Stomach (tissue), 4 donors: ENCODE measurements around the gene RHBDL3.

Experiments
- EP300 ChIP-seq: sonication (generic); formaldehyde crosslinking; IDR thresholded peaks from one replicate; pipeline ENCODE4 v1.6.1; 2017; ENCODE audit warnings: antibody characterized with exemption
- POLR2A ChIP-seq, 4 donors: fragments of 450-650 bp; IDR thresholded peaks; one replicate each; pipeline ENCODE4 v1.6.1; 2016; ENCODE audit warnings: antibody characterized with exemption in 4 of 4, control low read depth in 2 of 4, mild to moderate bottlenecking in 1 of 4, moderate library complexity in 1 of 4
- POLR2AphosphoS5 ChIP-seq, 3 donors: sonication (generic); formaldehyde crosslinking; IDR thresholded peaks; one replicate each; pipeline ENCODE4 v1.6.1; 2016; ENCODE audit warnings: antibody characterized with exemption in 3 of 3
- TF ChIP-seq, protein P1 (sequence below), 7 experiments: fragments of 450-650 bp in 4 of 7; fragments of 200-600 bp in 3 of 7; sonication (generic) in 3 of 7; IDR thresholded peaks; one replicate each; pipeline ENCODE4 v1.5.1; 2016 to 2019; ENCODE audit warnings: antibody characterized with exemption in 7 of 7, control low read depth in 2 of 7, mild to moderate bottlenecking in 1 of 7

DNA sequence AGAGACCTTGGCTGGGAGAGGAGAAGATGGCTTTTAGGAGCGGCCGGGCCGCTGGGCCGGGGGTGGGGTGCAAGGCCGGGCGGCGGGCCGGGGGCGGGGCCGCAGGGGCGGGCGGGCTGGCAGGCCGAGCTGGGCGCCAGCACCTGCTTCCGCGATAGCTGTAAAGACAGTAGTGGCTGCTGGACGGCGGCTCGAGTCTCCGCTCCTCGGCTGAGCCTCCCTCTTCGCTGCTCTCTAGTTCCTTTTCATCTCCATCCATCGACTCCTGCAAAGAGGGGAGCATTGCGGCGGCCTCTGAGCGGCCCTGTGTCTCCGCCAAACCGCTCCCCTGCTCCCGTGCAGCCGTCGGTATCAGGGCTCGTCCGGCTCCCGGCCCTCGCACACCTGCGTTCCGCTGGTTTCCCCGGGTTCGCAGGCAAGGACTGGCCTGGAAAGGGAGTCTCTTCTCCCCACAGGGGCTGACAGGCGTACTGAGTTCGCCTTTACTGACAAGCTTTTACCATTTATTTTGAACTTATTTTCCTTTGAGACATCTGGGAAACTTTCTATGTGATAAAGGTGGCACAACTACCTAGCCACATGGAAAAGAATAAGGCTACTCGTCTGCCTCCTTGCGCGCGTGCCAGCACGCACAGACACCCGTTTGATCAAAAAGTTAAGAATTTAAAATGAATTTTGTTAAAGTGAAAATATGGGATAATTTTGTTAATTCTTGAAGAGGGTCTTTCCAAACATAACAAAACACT, 76.4 kb downstream of the RHBDL3 start, which contains the start of gene C17orf75:
- TF ChIP-seq POLR2A (IDR thresholded peaks at IDR 0.05) = no peak
- TF ChIP-seq, protein P1, sequence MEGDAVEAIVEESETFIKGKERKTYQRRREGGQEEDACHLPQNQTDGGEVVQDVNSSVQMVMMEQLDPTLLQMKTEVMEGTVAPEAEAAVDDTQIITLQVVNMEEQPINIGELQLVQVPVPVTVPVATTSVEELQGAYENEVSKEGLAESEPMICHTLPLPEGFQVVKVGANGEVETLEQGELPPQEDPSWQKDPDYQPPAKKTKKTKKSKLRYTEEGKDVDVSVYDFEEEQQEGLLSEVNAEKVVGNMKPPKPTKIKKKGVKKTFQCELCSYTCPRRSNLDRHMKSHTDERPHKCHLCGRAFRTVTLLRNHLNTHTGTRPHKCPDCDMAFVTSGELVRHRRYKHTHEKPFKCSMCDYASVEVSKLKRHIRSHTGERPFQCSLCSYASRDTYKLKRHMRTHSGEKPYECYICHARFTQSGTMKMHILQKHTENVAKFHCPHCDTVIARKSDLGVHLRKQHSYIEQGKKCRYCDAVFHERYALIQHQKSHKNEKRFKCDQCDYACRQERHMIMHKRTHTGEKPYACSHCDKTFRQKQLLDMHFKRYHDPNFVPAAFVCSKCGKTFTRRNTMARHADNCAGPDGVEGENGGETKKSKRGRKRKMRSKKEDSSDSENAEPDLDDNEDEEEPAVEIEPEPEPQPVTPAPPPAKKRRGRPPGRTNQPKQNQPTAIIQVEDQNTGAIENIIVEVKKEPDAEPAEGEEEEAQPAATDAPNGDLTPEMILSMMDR (IDR thresholded peaks at IDR 0.05) = no peak
- TF ChIP-seq POLR2AphosphoS5 (IDR thresholded peaks at IDR 0.05) = peak in 2 of 3 donors; percentile 58 to 71
- no peak for TF ChIP-seq EP300
